ENCODE measurements around the gene CD44. TPM values are rescaled to one million over a fixed set of nuclear protein-coding genes. Genes with fewer than 3 reads are reported as not detected.

The CD44 gene
- polyA plus RNA-seq, 1 of the 3 experiments (the other 2 are of a cell fraction): 457 TPM

DNA sequence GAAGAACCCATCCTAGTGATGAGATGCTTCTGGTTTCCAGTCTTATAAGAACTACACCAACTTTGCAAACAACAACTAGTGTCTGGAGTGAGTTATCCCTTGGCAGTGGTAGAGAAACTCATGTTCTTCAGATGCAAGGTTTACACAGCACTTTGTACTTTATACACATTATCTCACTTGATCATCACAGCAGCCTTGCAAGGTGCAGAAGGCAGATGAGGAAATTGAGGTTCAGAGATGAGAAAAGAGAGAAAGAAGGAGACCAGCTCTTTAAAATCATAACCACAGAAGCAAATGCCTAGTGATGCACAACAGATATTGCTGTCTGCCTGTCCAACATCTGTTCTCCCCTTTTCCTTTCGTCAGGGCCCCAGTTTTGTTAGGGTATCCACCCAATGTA lies 16.7 kb upstream of the CD44 start:
- WGBS (ENCODE audit: low lambda C conversion rate): 78% methylated on average over 1 of the region's 1 CpG
- Histone ChIP-seq H3K4me1 (ENCODE audit: control insufficient read depth in 1 of 2, insufficient read depth in 2 of 2, low read depth in 1 of 2, low read length in 1 of 2) (no peaks in the 10 kb centered on the region), H3K4me2 (no peak overlapping the region), H3F3A (replicated peaks; ENCODE audit: insufficient read depth) (no peaks in the 10 kb centered on the region), H3K9ac (no peak overlapping the region), H3K36me3 (replicated peaks in 1 of 2; ENCODE audit: control insufficient read depth in 1 of 2, insufficient read depth in 2 of 2, low read length in 1 of 2) (no peaks in the 10 kb centered on the region), H3K9me3 (no peaks in the 10 kb centered on the region), H4K20me1 (ENCODE audit: insufficient read depth) (no peaks in the 10 kb centered on the region), H3K27me3 (ENCODE audit: insufficient read depth) (no peaks in the 10 kb centered on the region; the same call in 1 of the 2 replicates), H3K27ac (ENCODE audit: low read depth in 2 of 2, low read length in 1 of 2) (no peak overlapping the region), H3K9me2 (no peaks in the 10 kb centered on the region), H2AFZ (ENCODE audit: low read depth) (no peak overlapping the region), H3K79me2 (ENCODE audit: insufficient read depth) (no peaks in the 10 kb centered on the region), H3K4me3 (ENCODE audit: low read depth in 2 of 2, low read length in 1 of 2) (no peak overlapping the region)
- CTCF ChIA-PET: no interaction called here
- DNase-seq: no peak
- TF ChIP-seq RFX5 (IDR thresholded peaks at IDR 0.05; ENCODE audit: low read length): no peak
- TF ChIP-seq YY1 (IDR thresholded peaks at IDR 0.05; ENCODE audit: low read depth): no peak
- TF ChIP-seq EZH2phosphoT487 (IDR thresholded peaks at IDR 0.05; ENCODE audit: borderline replicate concordance, low read depth): no peak
- TF ChIP-seq, protein P1, sequence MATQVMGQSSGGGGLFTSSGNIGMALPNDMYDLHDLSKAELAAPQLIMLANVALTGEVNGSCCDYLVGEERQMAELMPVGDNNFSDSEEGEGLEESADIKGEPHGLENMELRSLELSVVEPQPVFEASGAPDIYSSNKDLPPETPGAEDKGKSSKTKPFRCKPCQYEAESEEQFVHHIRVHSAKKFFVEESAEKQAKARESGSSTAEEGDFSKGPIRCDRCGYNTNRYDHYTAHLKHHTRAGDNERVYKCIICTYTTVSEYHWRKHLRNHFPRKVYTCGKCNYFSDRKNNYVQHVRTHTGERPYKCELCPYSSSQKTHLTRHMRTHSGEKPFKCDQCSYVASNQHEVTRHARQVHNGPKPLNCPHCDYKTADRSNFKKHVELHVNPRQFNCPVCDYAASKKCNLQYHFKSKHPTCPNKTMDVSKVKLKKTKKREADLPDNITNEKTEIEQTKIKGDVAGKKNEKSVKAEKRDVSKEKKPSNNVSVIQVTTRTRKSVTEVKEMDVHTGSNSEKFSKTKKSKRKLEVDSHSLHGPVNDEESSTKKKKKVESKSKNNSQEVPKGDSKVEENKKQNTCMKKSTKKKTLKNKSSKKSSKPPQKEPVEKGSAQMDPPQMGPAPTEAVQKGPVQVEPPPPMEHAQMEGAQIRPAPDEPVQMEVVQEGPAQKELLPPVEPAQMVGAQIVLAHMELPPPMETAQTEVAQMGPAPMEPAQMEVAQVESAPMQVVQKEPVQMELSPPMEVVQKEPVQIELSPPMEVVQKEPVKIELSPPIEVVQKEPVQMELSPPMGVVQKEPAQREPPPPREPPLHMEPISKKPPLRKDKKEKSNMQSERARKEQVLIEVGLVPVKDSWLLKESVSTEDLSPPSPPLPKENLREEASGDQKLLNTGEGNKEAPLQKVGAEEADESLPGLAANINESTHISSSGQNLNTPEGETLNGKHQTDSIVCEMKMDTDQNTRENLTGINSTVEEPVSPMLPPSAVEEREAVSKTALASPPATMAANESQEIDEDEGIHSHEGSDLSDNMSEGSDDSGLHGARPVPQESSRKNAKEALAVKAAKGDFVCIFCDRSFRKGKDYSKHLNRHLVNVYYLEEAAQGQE (IDR thresholded peaks at IDR 0.05; ENCODE audit: low read depth, low read length): no peak
- no peak for TF ChIP-seq FOXM1 (IDR thresholded peaks at IDR 0.05; ENCODE audit: low read depth)
- TF ChIP-seq CHD2 (IDR thresholded peaks at IDR 0.05; ENCODE audit: low read length, partially characterized antibody): no peak
- no peak for TF ChIP-seq FOXJ3 (CRISPR knock-in tag; IDR thresholded peaks at IDR 0.05)
- TF ChIP-seq, protein P2, sequence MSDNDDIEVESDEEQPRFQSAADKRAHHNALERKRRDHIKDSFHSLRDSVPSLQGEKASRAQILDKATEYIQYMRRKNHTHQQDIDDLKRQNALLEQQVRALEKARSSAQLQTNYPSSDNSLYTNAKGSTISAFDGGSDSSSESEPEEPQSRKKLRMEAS (IDR thresholded peaks at IDR 0.05; ENCODE audit: low read depth): no peak
- TF ChIP-seq, protein P3, sequence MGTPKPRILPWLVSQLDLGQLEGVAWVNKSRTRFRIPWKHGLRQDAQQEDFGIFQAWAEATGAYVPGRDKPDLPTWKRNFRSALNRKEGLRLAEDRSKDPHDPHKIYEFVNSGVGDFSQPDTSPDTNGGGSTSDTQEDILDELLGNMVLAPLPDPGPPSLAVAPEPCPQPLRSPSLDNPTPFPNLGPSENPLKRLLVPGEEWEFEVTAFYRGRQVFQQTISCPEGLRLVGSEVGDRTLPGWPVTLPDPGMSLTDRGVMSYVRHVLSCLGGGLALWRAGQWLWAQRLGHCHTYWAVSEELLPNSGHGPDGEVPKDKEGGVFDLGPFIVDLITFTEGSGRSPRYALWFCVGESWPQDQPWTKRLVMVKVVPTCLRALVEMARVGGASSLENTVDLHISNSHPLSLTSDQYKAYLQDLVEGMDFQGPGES (IDR thresholded peaks at IDR 0.05; ENCODE audit: low read depth, low read length): no peak
- TF ChIP-seq FOSL2 (IDR thresholded peaks at IDR 0.05; ENCODE audit: borderline replicate concordance, low read depth): no peak
- TF ChIP-seq TAF1 (IDR thresholded peaks at IDR 0.05; ENCODE audit: borderline replicate concordance, low read depth, low read length): no peak
- TF ChIP-seq TCF12 (IDR thresholded peaks at IDR 0.05): no peak
- TF ChIP-seq GABPA (IDR thresholded peaks at IDR 0.05; ENCODE audit: low read depth): no peak
- no peak for TF ChIP-seq RCOR1 (IDR thresholded peaks at IDR 0.05; ENCODE audit: low read length)
- no peak for TF ChIP-seq GATA2 (CRISPR knock-in tag; IDR thresholded peaks at IDR 0.05)
- no peak for TF ChIP-seq SIN3A (IDR thresholded peaks at IDR 0.05; ENCODE audit: borderline replicate concordance, low read depth, low read length)
- no peak for TF ChIP-seq NRF1 (IDR thresholded peaks at IDR 0.05; ENCODE audit: low read depth, low read length)
- TF ChIP-seq TEAD4 (IDR thresholded peaks at IDR 0.05; ENCODE audit: borderline replicate concordance, insufficient read depth): no peak
- TF ChIP-seq, protein P4, sequence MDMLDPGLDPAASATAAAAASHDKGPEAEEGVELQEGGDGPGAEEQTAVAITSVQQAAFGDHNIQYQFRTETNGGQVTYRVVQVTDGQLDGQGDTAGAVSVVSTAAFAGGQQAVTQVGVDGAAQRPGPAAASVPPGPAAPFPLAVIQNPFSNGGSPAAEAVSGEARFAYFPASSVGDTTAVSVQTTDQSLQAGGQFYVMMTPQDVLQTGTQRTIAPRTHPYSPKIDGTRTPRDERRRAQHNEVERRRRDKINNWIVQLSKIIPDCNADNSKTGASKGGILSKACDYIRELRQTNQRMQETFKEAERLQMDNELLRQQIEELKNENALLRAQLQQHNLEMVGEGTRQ (IDR thresholded peaks at IDR 0.05; ENCODE audit: borderline replicate concordance, low read depth, low read length): no peak
- no peak for TF ChIP-seq RXRA (IDR thresholded peaks at IDR 0.05; ENCODE audit: borderline replicate concordance, low read depth)
- POLR2A ChIA-PET: no interaction called here
